Measurements from ENCODE around the gene PLCH1.

PLCH1 gene

GRCh38 chr3:155651489-155652218, 93.2 kb downstream of the PLCH1 start:
- no peak for TF ChIP-seq CTCF (IDR thresholded peaks at IDR 0.05; ENCODE audit: low read depth, low read length, missing control alignments)
- H3K4me3 ChIP-seq (replicated peaks; ENCODE audit: low read depth, low read length): no peak overlapping the region
- DNase-seq (ENCODE audit: extremely low read depth, low read depth): no peak

DNA sequence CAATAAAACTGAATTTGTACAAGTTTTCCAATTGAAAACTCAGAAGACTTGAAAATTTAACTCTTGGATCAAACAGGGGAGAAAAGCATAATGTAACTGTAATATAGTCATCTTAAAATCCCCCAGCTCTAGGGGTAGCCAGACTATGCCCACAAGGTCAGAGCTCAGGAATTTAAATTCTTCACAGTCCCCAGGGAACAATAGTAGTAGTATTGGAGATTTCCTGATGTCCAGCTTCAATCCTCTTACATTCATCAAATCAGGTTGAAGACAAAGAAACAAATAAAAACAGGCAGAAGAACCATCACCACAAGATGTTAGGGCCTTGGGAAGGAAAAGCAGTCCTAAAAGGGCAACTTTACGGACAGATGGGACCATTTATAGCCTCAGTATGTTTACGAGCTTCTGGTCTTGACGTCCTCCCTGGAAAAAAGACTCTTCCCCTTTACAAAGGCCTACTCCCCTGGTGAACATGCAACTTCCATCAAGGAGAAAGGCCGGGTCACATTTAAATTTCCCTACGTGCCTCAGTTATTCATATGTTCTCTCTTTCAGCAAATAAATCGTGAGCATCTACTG, 96.8 kb downstream of the PLCH1 start:
- TF ChIP-seq CTCF (IDR thresholded peaks at IDR 0.05; ENCODE audit: low read depth, low read length, missing control alignments): no peak
- peak; percentile 12 for DNase-seq (ENCODE audit: extremely low read depth, low read depth)

DNA sequence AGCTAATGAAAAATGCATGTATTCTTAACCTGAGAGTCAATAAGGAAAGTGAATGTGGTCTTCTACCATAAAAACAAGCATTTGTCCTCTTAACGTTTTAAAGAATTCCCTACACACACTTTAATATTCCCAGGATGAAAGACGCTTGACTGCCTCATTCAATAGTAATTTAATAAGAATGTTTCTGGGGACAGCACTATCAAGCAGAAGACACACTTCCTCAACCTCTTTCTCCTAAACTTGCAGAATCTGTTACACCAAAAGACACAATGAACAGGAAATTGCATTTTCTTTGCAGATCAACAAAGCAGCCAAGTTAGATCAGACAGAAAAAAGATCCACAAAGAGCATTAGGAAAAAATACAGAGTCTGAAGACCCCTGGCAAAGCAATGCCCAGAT, 97.7 kb downstream of the PLCH1 start:
- no peak for DNase-seq (ENCODE audit: extremely low read depth, low read depth)
- H3K4me3 ChIP-seq (replicated peaks; ENCODE audit: low read depth, low read length): no peak overlapping the region

More for the DNA sequence above, 96.8 kb downstream of the PLCH1 start:
- no peak overlapping the region for H3K4me3 ChIP-seq (replicated peaks; ENCODE audit: low read depth, low read length)

DNA sequence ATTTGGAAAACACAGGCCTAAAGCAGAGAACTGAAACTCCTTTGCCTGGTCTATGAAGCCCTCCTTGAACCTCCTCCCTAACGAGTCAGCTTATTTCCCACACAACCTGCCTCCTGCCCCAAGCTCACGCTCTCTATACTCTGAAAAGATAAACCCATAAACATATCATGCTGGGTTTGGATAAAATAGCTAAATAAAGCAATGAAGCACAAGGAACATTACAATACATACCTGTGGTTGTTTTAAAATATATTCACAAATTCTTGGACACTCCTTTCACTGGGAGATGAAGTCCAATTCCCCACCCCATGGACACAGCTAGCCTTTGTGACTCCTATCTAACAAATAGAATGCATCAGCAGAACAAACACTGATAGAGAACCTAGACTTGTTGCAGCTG, 98.2 kb downstream of the PLCH1 start:
- TF ChIP-seq CTCF (IDR thresholded peaks at IDR 0.05; ENCODE audit: low read depth, low read length, missing control alignments): no peak
- no peak overlapping the region for H3K4me3 ChIP-seq (replicated peaks; ENCODE audit: low read depth, low read length)
- DNase-seq (ENCODE audit: extremely low read depth, low read depth): no peak

More for the DNA sequence above, 97.7 kb downstream of the PLCH1 start:
- TF ChIP-seq CTCF (IDR thresholded peaks at IDR 0.05; ENCODE audit: low read depth, low read length, missing control alignments): no peak

GRCh38 chr3:155646128-155646527, 98.7 kb downstream of the PLCH1 start:
- DNase-seq (ENCODE audit: extremely low read depth, low read depth): no peak
- H3K4me3 ChIP-seq (replicated peaks; ENCODE audit: low read depth, low read length): no peak overlapping the region
- no peak for TF ChIP-seq CTCF (IDR thresholded peaks at IDR 0.05; ENCODE audit: low read depth, low read length, missing control alignments)

GRCh38 chr3:155643581-155644165, 101.2 kb downstream of the PLCH1 start:
- no peak overlapping the region for H3K4me3 ChIP-seq (replicated peaks; ENCODE audit: low read depth, low read length)
- no peak for DNase-seq (ENCODE audit: extremely low read depth, low read depth)
- TF ChIP-seq CTCF (IDR thresholded peaks at IDR 0.05; ENCODE audit: low read depth, low read length, missing control alignments): no peak

All from HFF-Myc (cell line).